Measurements from ENCODE around the gene CFAP77.

DNA sequence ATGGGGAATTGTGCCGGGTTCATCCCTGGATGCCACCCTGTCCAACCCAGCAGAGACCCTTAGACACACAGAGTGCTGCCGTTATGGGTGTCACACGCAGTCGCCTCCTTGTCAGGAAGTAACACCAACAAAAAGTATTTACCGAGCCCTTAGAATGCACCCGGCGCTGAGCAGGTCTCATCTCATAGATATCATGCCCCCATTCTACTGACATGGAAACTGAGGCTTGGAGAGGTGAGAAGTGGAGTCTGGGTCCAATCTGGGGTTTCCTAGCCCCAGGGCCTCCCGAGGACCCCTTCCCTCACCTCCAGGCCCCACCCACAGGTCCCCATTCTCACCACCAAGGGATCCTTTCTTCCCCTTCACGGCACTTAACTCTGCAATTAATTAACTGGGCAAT is 135.6 kb downstream of the CFAP77 start:
- TF ChIP-seq, protein P1, sequence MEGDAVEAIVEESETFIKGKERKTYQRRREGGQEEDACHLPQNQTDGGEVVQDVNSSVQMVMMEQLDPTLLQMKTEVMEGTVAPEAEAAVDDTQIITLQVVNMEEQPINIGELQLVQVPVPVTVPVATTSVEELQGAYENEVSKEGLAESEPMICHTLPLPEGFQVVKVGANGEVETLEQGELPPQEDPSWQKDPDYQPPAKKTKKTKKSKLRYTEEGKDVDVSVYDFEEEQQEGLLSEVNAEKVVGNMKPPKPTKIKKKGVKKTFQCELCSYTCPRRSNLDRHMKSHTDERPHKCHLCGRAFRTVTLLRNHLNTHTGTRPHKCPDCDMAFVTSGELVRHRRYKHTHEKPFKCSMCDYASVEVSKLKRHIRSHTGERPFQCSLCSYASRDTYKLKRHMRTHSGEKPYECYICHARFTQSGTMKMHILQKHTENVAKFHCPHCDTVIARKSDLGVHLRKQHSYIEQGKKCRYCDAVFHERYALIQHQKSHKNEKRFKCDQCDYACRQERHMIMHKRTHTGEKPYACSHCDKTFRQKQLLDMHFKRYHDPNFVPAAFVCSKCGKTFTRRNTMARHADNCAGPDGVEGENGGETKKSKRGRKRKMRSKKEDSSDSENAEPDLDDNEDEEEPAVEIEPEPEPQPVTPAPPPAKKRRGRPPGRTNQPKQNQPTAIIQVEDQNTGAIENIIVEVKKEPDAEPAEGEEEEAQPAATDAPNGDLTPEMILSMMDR (conservative IDR thresholded peaks at IDR 0.05; ENCODE audit: low read depth, low read length): no peak
- no peak for TF ChIP-seq EZH2 (IDR thresholded peaks at IDR 0.05; ENCODE audit: low read length, unreplicated experiment)

Measured in PC-3 (cell line).